Measurements from ENCODE around the gene C2orf72. TPM values are rescaled to one million over a fixed set of nuclear protein-coding genes. Genes with fewer than 3 reads are reported as not detected.
"Not testable (repeated sequence)": the region's sequence is repeated elsewhere in the genome, so short reads cannot be mapped to it uniquely, and the experiment has no call there.

Gene C2orf72
- 0.15 TPM for polyA plus RNA-seq (2013, experiment 1 of 2; ENCODE audit: insufficient read length)
- 0.11 TPM for polyA plus RNA-seq (2013, experiment 2 of 2; ENCODE audit: insufficient read length)

DNA sequence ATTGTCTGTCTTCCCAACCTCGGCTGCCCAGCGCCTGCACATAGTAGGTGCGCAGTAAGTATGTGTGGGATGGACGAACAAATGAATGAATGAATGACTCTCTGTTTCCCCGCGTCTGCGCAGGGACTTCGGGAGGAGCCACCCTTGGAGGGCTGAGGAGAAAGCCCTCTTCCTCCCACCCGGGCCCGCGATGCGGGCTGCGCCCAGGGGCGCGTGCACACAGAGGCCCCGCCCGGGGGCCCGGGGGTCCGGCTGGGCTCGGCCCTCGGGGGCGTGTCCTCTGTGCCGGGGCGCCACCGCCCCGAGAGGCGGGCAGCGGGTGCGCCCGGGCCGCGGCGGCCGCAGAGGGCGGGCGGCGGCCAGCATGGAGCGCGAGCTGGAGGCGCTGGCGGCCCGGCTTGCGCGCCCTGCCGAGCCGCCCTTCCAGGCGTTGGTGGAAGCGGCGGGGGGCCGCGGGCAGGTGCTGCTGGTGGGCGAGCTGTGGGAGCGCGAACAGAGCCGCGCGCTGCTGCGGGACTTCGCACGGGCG lies at the start of gene C2orf72:
Gene C2orf72 (plus strand): TSS at position 322 of the 529 bp plus-strand sequence. CDS start 43 bp downstream, at position 365.
- DNase-seq, result no peak

DNA sequence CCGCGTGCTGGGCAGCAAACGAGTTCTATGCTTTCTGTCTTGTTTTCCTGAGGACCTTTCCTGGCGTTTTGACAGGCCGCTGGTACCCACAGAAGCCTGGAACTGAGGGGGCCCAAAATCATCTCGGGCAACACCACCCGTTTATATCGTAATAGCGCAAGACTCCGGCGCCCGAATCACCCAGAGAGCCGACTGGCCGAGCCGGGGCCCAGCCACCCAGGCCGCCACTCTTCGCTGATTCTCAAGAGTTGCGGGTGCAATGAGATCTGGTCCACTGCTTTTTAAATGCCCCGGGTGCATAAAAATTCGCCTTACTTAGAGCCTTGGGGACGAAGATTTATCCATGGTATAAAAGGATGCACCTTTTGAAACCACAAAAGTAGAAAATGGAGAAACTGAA lies 47.6 kb upstream of the C2orf72 start:
- no peak for DNase-seq

DNA sequence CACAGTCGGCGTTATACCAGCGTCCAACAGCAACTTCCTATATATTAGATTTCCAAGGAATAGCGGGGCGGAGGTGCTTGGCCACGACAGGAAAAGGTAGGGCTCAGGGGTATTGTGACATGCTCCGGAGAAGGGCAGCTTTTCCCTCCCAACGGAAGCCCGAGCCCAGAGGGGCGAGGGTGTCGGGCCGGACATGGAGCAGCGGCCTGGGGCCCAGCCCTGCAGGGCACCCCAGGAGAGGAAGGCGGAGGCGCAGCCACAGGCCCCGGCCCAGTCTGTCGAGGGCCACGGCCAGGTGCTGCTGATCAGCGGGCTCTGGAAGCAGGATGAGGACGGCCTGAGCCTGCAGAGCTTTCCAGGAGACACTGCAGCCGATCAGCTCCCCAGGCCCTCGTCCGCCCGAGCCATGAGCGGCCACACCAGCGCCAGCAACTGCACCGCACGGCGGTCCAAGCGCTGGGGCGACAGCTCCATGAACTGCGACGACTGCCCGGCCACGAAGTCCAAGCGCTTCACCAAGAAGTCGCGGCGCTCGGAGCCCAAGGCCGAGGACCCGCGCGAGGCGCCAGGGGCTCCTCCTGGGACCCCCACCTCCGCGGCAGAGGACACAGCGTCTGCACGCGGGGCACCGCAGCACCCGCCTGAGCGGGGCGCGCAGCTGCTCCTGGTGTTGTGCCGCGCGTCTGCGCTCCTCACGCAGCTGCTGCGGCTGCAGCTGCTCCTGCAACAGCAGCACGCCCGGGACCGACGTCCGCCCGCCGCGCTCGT lies 47.0 kb upstream of the C2orf72 start:
- no peak for DNase-seq

DNA sequence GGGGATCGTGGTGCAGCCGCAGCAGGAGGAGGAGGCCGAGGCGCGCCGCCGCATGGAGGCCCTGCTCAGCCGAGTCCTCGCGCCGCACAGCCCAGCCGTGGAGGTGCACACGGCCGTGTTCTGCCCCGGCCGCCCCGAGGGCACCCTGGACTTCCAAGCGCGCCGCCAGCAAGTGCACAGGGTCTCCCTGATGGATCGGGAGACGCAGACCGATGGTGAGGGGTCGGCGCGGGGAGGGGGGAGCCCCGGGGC lies 46.5 kb upstream of the C2orf72 start:
- DNase-seq, result no peak

DNA sequence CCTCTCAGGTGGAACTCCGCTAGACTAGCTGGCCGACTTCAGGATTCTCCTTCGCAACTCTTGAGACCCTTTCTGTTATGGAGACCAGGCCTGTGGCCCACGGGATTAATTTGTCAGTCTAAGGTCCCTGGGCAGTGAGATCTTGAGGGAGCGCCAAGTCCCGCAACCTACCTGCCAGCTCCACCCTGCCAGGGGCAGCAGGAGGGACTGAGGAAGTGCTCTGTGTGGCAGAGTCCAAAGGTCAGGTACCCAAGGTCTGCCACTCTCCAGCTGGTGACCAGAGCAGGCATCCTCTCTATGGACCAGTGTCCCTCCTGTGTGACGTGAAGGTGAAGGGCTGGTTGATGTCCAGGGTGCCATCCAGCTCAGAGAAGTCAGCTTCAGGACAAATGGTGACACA lies 45.7 kb upstream of the C2orf72 start:
- DNase-seq, result no peak

DNA sequence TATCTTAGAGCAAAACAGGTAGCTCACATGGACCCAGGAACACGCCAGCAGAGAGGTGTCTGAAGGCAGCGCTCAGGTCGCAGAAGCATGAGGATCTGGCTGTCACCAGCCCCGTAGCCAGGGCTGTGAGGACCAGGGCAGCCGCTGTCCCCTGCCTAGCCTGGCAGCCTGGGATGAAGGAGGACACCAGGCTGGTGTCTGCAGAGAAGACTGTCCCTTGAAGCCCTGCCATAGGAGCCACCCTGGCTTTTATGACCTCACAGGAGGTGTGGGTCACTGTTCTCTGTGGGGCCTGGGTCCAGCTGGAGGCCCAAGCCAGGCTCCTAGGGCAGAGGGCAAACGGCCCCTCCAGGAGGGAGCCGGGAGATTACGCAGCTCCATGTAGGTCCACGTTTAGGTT lies 41.5 kb upstream of the C2orf72 start, which contains the start of gene SPATA3:
Gene SPATA3 (plus strand): TSS at position 301 of the 400 bp plus-strand sequence. CDS start 113 bp downstream, outside the sequence.
- DNase-seq, result no peak

DNA sequence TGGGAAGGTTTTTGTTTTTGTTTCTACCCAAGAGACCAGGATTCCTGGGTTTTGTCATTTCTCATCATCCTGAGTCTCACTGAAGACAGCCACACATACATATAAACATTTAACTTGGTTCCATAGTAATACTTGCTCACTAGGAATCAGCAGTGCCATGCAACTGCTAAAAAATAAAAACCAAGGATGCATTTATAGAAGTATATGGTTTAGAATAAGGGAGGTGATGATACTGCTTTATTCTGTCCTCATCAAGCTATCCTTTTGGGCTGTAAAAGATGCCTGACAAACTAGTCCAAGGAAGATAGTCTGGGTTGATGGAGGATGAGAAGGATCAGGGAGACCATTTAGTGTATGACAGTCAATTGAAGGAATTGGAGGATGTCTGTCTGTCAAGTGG lies 40.7 kb upstream of the C2orf72 start:
- DNase-seq, result no peak

DNA sequence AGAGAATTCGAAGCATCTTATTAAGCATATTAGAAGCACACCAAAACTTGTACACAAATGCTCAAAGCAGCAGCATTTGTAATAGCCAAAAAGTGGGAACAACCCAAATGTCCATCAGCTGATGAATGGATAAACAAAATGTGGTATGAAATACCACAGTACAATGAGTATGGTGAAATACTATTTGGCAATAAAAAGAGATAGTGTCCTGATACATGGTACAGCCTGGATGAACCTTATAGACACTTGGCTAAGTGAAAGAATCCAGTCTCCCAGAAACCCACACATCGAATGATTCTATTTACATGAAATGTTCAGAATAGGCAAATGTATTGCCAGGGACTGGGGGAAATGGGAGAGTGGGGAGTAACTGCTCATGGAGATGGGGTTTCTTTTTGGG lies 38.4 kb upstream of the C2orf72 start:
- no peak for DNase-seq

DNA sequence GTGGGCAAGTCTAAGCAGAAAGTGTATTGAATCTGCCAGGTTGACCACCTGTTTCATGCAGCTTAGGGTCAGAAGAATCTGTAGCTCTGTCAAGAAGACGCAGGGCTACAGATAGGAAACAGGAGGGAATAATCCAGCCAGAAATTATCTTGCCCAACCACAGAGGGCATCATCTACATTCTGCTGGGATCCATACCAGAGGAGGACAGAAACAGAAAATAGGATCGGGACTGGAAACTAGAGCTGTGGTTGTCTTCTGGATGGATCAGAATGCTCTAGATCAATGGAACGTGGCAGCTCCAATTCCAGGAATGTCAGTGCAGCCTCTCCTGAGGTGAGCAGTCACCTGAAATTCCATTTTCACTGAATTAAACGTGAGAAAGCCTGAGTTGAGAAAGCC lies 37.8 kb upstream of the C2orf72 start:
- no peak for DNase-seq

DNA sequence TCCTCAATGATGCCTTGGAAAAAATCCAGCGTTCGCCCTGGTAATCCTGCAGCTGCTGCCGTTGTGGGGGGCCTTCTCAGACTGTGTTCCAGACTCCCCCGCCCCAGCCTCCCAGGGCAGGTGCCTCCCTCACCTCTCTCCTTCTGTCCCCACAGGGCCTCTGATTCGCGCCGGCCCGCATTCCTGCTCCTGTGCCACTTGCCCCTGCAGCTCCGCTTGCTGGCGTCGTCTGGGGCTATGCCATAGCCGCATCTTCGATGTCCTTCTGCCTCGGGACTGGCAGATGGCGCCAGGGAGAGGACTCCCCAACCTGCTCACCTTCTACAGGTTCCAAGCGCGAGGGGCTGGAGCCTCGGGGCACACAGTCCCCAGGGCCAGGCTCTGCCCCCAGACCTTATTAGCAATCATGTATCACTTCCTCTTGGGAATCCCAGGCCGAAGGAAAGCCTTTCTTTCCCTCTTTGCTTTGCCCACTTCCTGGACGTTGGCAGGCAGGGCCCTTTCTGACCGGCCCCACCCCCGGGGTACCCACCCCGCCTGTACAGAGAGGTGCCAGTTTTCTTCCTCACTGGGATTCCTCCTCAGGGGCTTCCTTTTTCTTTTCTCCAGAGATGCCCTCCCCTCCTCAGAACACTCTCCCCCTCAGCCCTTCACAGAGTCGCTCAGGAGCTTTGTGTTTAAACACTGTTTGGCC lies 37.0 kb upstream of the C2orf72 start:
- DNase-seq, result no peak

DNA sequence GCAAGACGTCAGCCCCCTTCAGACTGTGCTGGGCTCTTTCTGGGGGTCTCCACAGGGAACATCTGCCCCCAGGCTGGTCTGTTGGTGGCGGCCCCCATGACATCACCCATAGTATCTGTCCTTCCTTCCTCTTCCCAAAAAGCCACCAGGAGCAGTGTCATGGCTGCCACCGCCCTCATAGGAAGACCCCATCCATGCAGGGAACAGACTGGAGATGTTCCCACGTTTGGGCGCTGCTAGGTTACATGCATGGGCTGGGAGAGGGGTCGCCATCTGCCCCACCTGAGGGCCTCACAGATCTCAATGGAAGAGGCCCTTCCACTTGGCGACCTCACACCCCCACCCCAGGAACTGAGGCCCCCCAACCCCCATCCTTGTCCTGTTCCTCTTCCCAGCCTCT lies 36.3 kb upstream of the C2orf72 start:
- DNase-seq, result no peak

DNA sequence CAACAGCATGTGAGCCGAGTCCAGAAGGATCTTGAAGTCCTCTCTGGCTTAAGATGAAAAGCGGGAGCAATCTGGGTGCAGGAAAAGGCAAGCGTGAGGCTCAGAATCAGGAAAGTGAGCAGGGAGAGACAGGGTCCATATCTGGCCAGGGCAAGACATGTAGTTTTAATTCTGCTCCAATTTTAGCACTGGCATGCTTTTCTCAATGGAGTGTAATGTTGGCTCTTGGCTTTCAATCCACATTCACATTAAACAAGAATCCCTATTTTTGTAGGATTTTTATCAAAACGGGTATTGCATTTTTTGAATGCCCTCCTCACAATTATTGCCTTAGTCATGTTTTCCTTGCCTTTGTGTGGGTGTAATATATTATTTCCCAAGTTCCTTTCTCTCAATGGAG lies 35.4 kb upstream of the C2orf72 start:
- no peak for DNase-seq

DNA sequence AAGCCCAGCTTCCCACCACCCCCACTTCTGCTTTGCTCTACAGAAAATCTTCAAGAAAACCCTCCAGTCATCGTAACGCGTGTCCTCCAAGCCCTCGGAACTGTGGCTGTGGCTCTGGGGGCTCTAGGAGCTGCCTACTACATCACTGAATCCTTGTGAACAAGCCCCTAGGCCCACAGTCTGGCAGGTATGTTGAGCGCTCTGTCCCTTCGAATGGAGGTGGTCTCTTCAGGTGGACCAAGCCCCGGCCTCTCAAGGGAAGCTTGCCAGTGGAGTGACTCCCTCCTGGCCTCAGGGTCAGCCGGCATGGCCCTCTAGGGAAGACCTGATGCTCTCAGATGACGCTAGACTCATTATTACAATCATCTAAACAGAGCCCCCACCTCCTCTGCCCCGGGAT lies 34.7 kb upstream of the C2orf72 start:
- DNase-seq, result no peak

DNA sequence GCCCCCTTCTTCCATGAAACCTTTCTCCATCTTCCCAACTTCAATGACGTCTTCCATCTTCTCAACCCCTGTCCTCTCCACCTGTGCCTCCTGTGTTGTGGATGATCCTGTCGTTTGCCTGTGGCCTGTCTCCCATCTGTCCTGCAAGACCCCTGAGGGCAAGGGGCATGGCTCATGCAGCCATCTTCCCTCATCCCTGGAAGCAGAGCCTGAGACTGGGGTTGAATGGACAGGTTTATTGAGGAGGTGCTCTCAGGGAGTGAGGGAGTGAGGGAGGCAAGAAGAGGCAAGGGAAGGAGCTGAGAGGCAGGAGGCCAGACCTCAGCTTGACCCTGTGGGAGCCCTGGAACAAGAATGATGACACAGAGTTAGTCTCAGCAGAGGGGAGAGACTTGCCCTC lies 34.1 kb upstream of the C2orf72 start:
- DNase-seq, result no peak

DNA sequence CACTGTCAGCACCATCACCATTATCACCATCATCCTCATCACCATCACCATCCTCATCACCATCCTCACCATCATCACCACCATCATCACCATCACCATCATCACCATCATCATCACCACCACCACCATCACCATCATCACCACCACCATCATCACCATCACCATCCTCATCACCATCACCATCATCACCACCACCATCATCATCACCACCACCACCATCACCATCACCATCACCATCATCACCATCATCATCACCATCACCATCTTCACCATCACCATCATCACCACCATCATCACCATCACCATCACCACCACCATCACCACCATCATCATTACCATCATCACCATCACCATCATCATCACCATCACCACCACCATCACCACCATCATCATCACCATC lies 32.4 kb upstream of the C2orf72 start:
- not testable (repeated sequence) for DNase-seq

DNA sequence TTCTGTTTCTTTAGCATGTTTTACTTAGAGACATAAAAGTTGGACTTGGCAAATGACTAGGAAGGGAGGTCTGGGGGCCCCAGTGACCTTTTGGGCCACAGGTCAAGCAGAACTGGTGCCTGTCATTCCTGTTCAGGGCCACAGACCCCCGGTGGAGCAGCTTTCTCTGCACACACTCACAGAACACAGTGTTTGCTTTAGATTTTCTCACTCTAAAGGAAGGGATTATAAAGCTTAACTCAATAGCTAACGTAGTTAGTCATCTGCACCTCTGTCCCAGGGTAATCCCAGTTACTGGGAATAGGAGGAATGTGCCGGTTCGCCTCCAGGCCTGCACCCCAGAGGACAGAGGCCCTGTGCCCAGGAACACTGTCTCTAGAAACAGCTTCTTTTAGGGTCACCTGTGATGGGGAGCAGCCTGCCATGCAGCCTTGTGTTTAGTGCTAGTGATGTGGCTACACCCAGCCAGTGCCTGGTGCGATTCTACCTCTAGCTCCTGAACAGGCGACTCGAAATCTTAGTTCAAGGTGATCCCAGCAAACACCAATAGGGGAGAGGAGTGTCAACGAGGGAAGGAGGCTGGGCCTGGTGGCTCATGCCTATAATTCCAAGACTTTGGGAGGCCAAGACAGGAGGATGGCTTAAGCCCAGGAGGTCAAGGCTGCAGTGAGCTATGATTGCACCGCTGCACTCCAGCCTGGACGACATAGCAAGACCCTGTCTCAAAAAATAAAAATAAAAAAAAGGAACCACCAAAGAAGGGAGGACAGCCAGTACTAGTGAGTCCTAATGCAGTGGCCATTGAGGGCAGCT lies 29.8 kb upstream of the C2orf72 start:
- DNase-seq, result no peak

DNA sequence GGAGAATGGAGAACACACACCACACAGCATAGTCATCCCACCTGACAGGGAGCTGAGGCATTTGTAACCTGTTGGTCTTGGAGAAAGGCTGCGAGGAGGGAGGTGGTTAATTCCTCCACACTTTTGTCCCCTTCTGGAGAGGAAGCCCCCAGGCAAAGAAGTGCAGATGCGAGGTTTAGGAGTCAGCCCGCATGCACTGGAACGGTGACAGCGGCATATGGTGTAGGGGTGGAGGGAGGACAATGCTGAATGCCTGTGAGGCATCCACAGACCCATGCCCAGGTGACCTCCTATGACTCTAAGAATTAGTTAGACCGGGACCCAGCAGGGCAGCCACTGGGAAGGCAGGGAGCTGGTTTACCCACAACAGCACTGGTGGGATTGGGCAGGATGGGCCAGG lies 29.2 kb upstream of the C2orf72 start:
- no peak for DNase-seq

DNA sequence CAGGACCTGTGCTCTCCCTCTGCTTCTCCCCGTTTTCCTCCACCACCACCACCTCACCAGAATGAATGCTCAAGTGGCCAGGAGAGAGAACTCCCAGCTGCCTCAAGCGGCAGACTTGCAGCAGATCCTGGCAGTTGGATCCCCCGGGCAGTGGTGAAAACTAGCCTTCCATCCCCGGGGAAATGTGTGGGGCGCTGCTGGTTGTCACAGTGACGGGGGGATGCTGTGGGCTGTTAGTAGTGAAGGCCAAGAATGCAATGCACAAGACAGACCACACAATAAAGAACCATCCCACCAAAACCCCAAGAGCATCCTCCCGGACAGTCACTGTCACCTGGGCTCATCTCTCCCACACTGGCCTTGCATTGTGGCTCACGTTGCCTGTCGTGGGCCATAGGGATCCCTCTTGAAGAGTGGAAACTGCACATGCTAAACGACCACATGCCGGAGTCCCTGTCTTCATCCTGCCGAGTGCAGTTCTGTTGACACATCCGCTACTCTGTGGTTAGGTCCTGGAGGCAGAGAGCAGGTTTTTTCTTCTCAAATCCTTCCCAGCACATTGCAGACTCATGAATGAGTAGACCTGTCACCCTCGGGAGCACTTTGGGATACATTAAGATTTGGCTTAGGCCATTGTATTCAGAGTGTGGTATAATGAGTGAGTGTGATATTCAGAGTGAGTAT lies 27.9 kb upstream of the C2orf72 start:
- DNase-seq, result no peak

DNA sequence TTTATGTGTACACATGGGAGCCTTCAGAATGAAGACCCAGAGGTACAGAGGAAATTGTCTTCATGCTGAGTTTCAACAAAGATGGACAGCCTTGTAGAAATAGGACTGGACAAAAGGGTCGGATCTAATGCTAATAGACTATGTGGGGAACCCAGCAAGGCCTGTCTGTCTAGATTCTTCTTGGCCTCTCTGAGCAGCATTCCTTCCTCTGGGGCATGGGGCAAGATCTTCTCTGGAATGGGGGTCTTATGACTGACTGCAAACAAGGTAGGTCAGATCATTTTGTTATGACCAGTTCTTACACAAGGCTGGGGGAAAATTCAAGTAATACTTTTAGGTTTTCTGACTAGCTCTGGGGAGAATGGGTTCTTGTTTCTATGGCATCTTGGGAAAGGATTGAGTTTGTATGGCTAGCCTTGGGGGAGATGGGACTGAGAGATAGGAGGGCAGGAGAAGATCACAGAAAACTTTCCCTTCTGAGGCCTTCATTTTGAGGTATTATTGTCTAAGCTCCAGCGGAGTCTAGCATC lies 27.1 kb upstream of the C2orf72 start:
- DNase-seq, result no peak

DNA sequence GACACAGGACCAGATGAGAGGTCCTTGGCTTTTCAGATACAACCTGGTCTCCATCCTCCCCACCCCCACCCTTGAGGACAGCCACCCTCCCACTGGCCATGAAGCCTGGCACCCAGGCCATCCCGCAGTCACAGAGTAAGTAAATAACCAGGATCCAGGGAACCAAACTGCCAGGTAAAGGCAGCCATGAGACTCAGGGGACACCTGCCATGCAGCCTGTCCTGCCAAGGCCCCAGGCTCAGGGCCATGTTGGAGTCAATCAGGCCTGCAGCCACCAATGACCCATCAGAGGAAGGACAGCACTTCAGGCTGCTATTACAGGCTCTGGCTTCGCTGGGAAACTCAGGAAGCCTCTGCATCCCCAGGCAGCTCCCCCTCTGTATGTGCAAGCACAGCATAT lies 25.8 kb upstream of the C2orf72 start:
- DNase-seq, result no peak

DNA sequence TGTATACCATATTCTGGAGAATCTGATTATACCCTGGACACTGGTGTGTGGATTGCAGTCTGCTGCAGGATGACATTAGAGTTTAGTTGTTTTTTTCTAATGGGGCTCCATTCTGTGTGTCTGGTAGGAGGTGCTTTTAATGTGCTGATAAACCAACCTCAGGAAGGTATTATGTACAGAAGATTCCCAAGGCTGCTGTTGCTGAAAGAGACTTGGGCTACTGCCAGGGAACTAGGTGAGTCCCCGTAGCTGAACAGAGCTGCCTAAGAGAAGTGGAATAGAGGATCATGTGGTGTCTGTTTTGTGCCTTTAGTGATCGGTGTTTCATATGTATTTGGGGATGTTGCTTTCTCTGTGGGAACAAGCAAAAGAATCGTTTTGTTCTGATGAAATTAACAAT lies 24.9 kb upstream of the C2orf72 start:
- no peak for DNase-seq

DNA sequence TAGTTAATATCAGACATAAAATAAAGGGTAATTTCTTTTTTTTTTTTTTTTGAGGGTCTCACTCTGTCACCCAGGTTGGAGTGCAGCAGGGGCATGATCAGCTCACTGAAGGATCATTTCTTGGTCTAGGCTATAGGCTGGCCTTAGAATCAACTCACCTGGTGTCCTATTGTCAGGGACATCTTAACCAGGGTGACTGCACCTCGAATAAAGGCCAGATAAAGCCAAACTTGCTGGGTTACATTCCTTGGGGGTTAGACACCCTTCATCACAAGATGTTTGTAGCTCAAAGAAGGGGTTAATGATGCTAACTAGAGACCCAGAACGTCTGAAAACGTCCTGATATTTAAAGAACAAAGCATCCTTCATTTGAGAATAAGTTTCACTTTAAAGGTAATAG lies 23.5 kb upstream of the C2orf72 start:
- no peak for DNase-seq

All from fibroblast of skin of abdomen (primary cell).